ENCODE measurements around the gene DPH5. TPM values are rescaled to one million over a fixed set of nuclear protein-coding genes. Genes with fewer than 3 reads are reported as not detected.

Gene DPH5
- total RNA-seq, 1 experiment from 2014 or later, result 23.8 TPM

GRCh38 chr1:100941580-100942216 is 83.9 kb downstream of the DPH5 start:
- H3K36me3 ChIP-seq (ENCODE audit: control insufficient read depth, insufficient read depth, low read length), result no peaks in the 10 kb centered on the region
- H3K36me3 Mint-ChIP-seq (ENCODE audit: insufficient read depth, unreplicated experiment), result peaks cover 11% of the 10 kb centered on the region
- TF ChIP-seq CTCF (IDR thresholded peaks at IDR 0.05; ENCODE audit: insufficient read depth in 1 of 2, low read depth in 1 of 2, low read length in 1 of 2, severe bottlenecking in 1 of 2, unreplicated experiment in 1 of 2), result no peak
- no TSS peak for BruUV-seq (replicated peaks)
- H3K27me3 ChIP-seq (replicated peaks; ENCODE audit: control insufficient read depth, insufficient read depth, low read length), result no peaks in the 10 kb centered on the region
- H3K9me3 Mint-ChIP-seq (ENCODE audit: unreplicated experiment), result no peaks in the 10 kb centered on the region
- H3K4me3 ChIP-seq (ENCODE audit: low read depth, low read length), result no peak overlapping the region
- H3K4me3 Mint-ChIP-seq (ENCODE audit: unreplicated experiment), result no peak overlapping the region
- no peaks in the 10 kb centered on the region for H3K4me1 ChIP-seq
- no peak overlapping the region for H3K27ac Mint-ChIP-seq (ENCODE audit: unreplicated experiment)
- CTCF ChIA-PET, result no interaction called here
- no peaks in the 10 kb centered on the region for H3K27me3 Mint-ChIP-seq (ENCODE audit: insufficient read depth, unreplicated experiment)
- no peak for DNase-seq
- H3K9me3 ChIP-seq, result no peaks in the 10 kb centered on the region
- no peaks in the 10 kb centered on the region for H3K4me1 Mint-ChIP-seq (ENCODE audit: low read depth, unreplicated experiment)
- POLR2A ChIA-PET, result no interaction called here
- intact Hi-C loops (cut with micrococcal nuclease; ENCODE audit: unreplicated experiment), result no loop called here

GRCh38 chr1:100941098-100941527 is 84.5 kb downstream of the DPH5 start:
- H3K36me3 Mint-ChIP-seq (ENCODE audit: insufficient read depth, unreplicated experiment), result peaks cover 11% of the 10 kb centered on the region
- no peaks in the 10 kb centered on the region for H3K4me1 Mint-ChIP-seq (ENCODE audit: low read depth, unreplicated experiment)
- Histone ChIP-seq H3K4me1 (no peaks in the 10 kb centered on the region), H3K36me3 (ENCODE audit: control insufficient read depth, insufficient read depth, low read length) (no peaks in the 10 kb centered on the region), H3K27me3 (replicated peaks; ENCODE audit: control insufficient read depth, insufficient read depth, low read length) (no peaks in the 10 kb centered on the region), H3K4me3 (ENCODE audit: low read depth, low read length) (no peak overlapping the region), H3K9me3 (no peaks in the 10 kb centered on the region)
- no peak for DNase-seq
- ChIA-PET POLR2A (no interaction called here), CTCF (no interaction called here)
- no TSS peak for BruUV-seq (replicated peaks)
- TF ChIP-seq CTCF (IDR thresholded peaks at IDR 0.05; ENCODE audit: insufficient read depth in 1 of 2, low read depth in 1 of 2, low read length in 1 of 2, severe bottlenecking in 1 of 2, unreplicated experiment in 1 of 2), result no peak
- no peaks in the 10 kb centered on the region for H3K27me3 Mint-ChIP-seq (ENCODE audit: insufficient read depth, unreplicated experiment)
- intact Hi-C loops (cut with micrococcal nuclease; ENCODE audit: unreplicated experiment), result no loop called here
- H3K9me3 Mint-ChIP-seq (ENCODE audit: unreplicated experiment), result no peaks in the 10 kb centered on the region
- H3K4me3 Mint-ChIP-seq (ENCODE audit: unreplicated experiment), result no peak overlapping the region
- H3K27ac Mint-ChIP-seq (ENCODE audit: unreplicated experiment), result no peak overlapping the region

Other genes starting within 250 kb of the DPH5 start
- gene EXTL2, start 130.9 kb downstream of the DPH5 start, total RNA-seq (2022), result 7.2 and 7.4 TPM in 2 replicates
- 16.1 and 16.4 TPM in 2 replicates for gene SLC30A7, start 129.7 kb downstream of the DPH5 start, total RNA-seq (2022)
- gene S1PR1, start 211.2 kb upstream of the DPH5 start, total RNA-seq (2022), result not detected in 2 replicates

All from Caco-2 (cell line).